HEK293 (cell line): ENCODE data around the gene RNF145.

Source experiments
- CTCF ChIA-PET: fragments of 350-600 bp; formaldehyde crosslinking; extraction: SDS; loops from one replicate; lab custom pipeline; 2021; ENCODE audit warnings: antibody characterized with exemption; lab: Yijun Ruan, JAX
- POLR2A ChIA-PET: fragments of 300-600 bp; formaldehyde crosslinking; extraction: SDS; loops from one replicate; lab custom pipeline; 2020; ENCODE audit warnings: antibody characterized with exemption, inconsistent platforms; lab: Yijun Ruan, JAX
- H3K27ac ChIP-seq: fragments of 200-500 bp; sonication (Bioruptor generic); 2 replicates; pipeline ENCODE4 v1.5.1; 2014; ENCODE audit warnings: low read depth, low read length, control low read depth, inconsistent platforms; ENCODE audit errors: extremely low read depth
- H3K36me3 ChIP-seq, 2 experiments: fragments of 200-500 bp in 1 of 2; sonication (Bioruptor generic) in 1 of 2; 1 replicate in 1 of 2; 2 replicates in 1 of 2; pipeline ENCODE4 v1.5.1; 2014 to 2017; ENCODE audit warnings: inconsistent platforms in 2 of 2, low read length in 2 of 2; ENCODE audit not compliant: control insufficient read depth in 2 of 2, insufficient read depth in 1 of 2
- H3K4me1 ChIP-seq: fragments of 200-500 bp; sonication (Bioruptor generic); 2 replicates; pipeline ENCODE4 v1.5.1; 2014; ENCODE audit warnings: mild to moderate bottlenecking, low read length, inconsistent platforms; ENCODE audit not compliant: control insufficient read depth, insufficient read depth
- H3K4me3 ChIP-seq: 2 replicates; pipeline ENCODE4 v1.5.1; 2011; ENCODE audit warnings: low read depth, mild to moderate bottlenecking, control low read depth, low read length, moderate library complexity
- H3K9me3 ChIP-seq: fragments of 200-500 bp; sonication (Bioruptor generic); 2 replicates; pipeline ENCODE4 v1.5.1; 2014; ENCODE audit warnings: low read depth, low read length, inconsistent platforms; ENCODE audit not compliant: control insufficient read depth, insufficient read depth
- GLI2 ChIP-seq: fragments of 450-650 bp; formaldehyde crosslinking; IDR thresholded peaks from 2 replicates; pipeline ENCODE4; 2017; ENCODE audit warnings: missing biosample characterization, missing genetic modification characterization, low read depth, borderline replicate concordance
- GLI4 ChIP-seq: fragments of 450-650 bp; formaldehyde crosslinking; IDR thresholded peaks from 2 replicates; pipeline ENCODE4 v1.5.1; 2016; ENCODE audit warnings: missing biosample characterization, missing genetic modification characterization
- MZF1 ChIP-seq: fragments of 450-650 bp; formaldehyde crosslinking; IDR thresholded peaks from 2 replicates; pipeline ENCODE4 v1.5.1; 2017; ENCODE audit warnings: missing biosample characterization, missing genetic modification characterization, borderline replicate concordance
- OVOL3 ChIP-seq: fragments of 450-650 bp; formaldehyde crosslinking; IDR thresholded peaks from 2 replicates; pipeline ENCODE4 v1.5.1; 2016; ENCODE audit warnings: missing biosample characterization, missing genetic modification characterization
- PATZ1 ChIP-seq: fragments of 450-650 bp; formaldehyde crosslinking; IDR thresholded peaks from 2 replicates; pipeline ENCODE4 v1.5.1; 2016; ENCODE audit warnings: missing biosample characterization, missing genetic modification characterization
- REPIN1 ChIP-seq: fragments of 450-650 bp; formaldehyde crosslinking; IDR thresholded peaks from 2 replicates; pipeline ENCODE4 v1.5.1; 2017; ENCODE audit warnings: missing biosample characterization, missing genetic modification characterization, low read depth
- SP2 ChIP-seq: fragments of 450-650 bp; formaldehyde crosslinking; IDR thresholded peaks from 2 replicates; pipeline ENCODE4 v1.5.1; 2016; ENCODE audit warnings: missing biosample characterization, missing genetic modification characterization
- YY2 ChIP-seq: fragments of 450-650 bp; formaldehyde crosslinking; IDR thresholded peaks from 2 replicates; pipeline ENCODE4 v1.5.1; 2016; ENCODE audit warnings: missing biosample characterization, missing genetic modification characterization
- ZBTB17 ChIP-seq: fragments of 450-650 bp; formaldehyde crosslinking; IDR thresholded peaks from 2 replicates; pipeline ENCODE4 v1.5.1; 2016; ENCODE audit warnings: missing biosample characterization, missing genetic modification characterization
- ZBTB8A ChIP-seq: fragments of 450-650 bp; formaldehyde crosslinking; IDR thresholded peaks from 2 replicates; pipeline ENCODE4 v1.5.1; 2016; ENCODE audit warnings: missing biosample characterization, missing genetic modification characterization
- ZFHX2 ChIP-seq: fragments of 450-650 bp; formaldehyde crosslinking; conservative IDR thresholded peaks from 2 replicates; pipeline ENCODE4 v1.5.1; 2016; ENCODE audit warnings: missing biosample characterization, missing genetic modification characterization
- ZNF133 ChIP-seq: fragments of 450-650 bp; formaldehyde crosslinking; IDR thresholded peaks from 2 replicates; pipeline ENCODE4 v1.5.1; 2016; ENCODE audit warnings: missing biosample characterization, missing genetic modification characterization
- ZNF146 ChIP-seq: fragments of 450-650 bp; formaldehyde crosslinking; IDR thresholded peaks from 2 replicates; pipeline ENCODE4 v1.5.1; 2016; ENCODE audit warnings: missing biosample characterization, missing genetic modification characterization
- ZNF175 ChIP-seq: fragments of 450-650 bp; formaldehyde crosslinking; IDR thresholded peaks from 2 replicates; pipeline ENCODE4 v1.5.1; 2016; ENCODE audit warnings: missing biosample characterization, missing genetic modification characterization
- ZNF2 ChIP-seq: fragments of 450-650 bp; formaldehyde crosslinking; IDR thresholded peaks from 2 replicates; pipeline ENCODE4 v1.5.1; 2016; ENCODE audit warnings: missing biosample characterization, missing genetic modification characterization
- ZNF266 ChIP-seq: fragments of 450-650 bp; formaldehyde crosslinking; IDR thresholded peaks from 2 replicates; pipeline ENCODE4 v1.5.1; 2016; ENCODE audit warnings: missing biosample characterization, missing genetic modification characterization, low read depth
- ZNF280C ChIP-seq: fragments of 450-650 bp; formaldehyde crosslinking; IDR thresholded peaks from 2 replicates; pipeline ENCODE4 v1.5.1; 2016; ENCODE audit warnings: missing biosample characterization, missing genetic modification characterization
- ZNF37A ChIP-seq: fragments of 450-650 bp; IDR thresholded peaks from 2 replicates; pipeline ENCODE4 v1.5.1; 2018; ENCODE audit warnings: missing biosample characterization, missing genetic modification characterization
- ZNF426 ChIP-seq: fragments of 450-650 bp; formaldehyde crosslinking; IDR thresholded peaks from 2 replicates; pipeline ENCODE4 v1.5.1; 2017; ENCODE audit warnings: missing biosample characterization, missing genetic modification characterization, mild to moderate bottlenecking, inconsistent platforms, moderate library complexity
- ZNF626 ChIP-seq: fragments of 450-650 bp; sonication (Bioruptor Pico); formaldehyde crosslinking; IDR thresholded peaks from 2 replicates; pipeline ENCODE4 v1.5.1; 2018; ENCODE audit warnings: missing biosample characterization, missing genetic modification characterization, inconsistent platforms
- ZNF645 ChIP-seq: fragments of 450-650 bp; formaldehyde crosslinking; IDR thresholded peaks from 2 replicates; pipeline ENCODE4; 2016; ENCODE audit warnings: missing biosample characterization, missing genetic modification characterization
- ZNF660 ChIP-seq: fragments of 450-650 bp; IDR thresholded peaks from 2 replicates; pipeline ENCODE4 v1.5.1; 2018; ENCODE audit warnings: missing biosample characterization, mild to moderate bottlenecking, missing genetic modification characterization
- ZNF677 ChIP-seq: fragments of 450-650 bp; IDR thresholded peaks from 2 replicates; pipeline ENCODE4 v1.5.0; 2018; ENCODE audit warnings: missing biosample characterization, mild to moderate bottlenecking, missing genetic modification characterization, moderate library complexity
- ZNF707 ChIP-seq: fragments of 450-650 bp; formaldehyde crosslinking; IDR thresholded peaks from 2 replicates; pipeline ENCODE4 v1.5.1; 2016; ENCODE audit warnings: missing biosample characterization, missing genetic modification characterization
- ZXDB ChIP-seq: fragments of 450-650 bp; formaldehyde crosslinking; IDR thresholded peaks from 2 replicates; pipeline ENCODE4 v1.5.1; 2016; ENCODE audit warnings: missing biosample characterization, missing genetic modification characterization
- TF ChIP-seq, protein P1 (sequence below): fragments of 450-650 bp; formaldehyde crosslinking; optimal IDR thresholded peaks from 2 replicates; pipeline ENCODE3; 2016; ENCODE audit warnings: missing biosample characterization, mild to moderate bottlenecking, missing genetic modification characterization
- TF ChIP-seq, protein P2 (sequence below): fragments of 450-650 bp; formaldehyde crosslinking; IDR thresholded peaks from 2 replicates; pipeline ENCODE4 v1.5.1; 2016; ENCODE audit warnings: missing biosample characterization, missing genetic modification characterization
- TF ChIP-seq, protein P3 (sequence below): fragments of 450-650 bp; formaldehyde crosslinking; IDR thresholded peaks from 2 replicates; pipeline ENCODE4 v1.5.1; 2016; ENCODE audit warnings: missing biosample characterization, missing genetic modification characterization

Gene RNF145

GRCh38 chr5:159130871-159131270 is 78.5 kb downstream of the RNF145 start (continued):
- no peak for TF ChIP-seq ZNF645 (tag by site-specific recombination)

GRCh38 chr5:159128070-159128541 is 81.2 kb downstream of the RNF145 start:
- ChIA-PET CTCF (interaction anchor here (0.6 to 1.1 kb wide), 2 partner anchors 432 to 1053 kb away, joined by 3 to 5 read pairs; no protein-coding TSS in a partner anchor), POLR2A (no interaction called here)
- Histone ChIP-seq H3K4me1 (peaks cover 11% of the 10 kb centered on the region), H3K27ac (no peak overlapping the region), H3K4me3 (no peak overlapping the region), H3K9me3 (no peaks in the 10 kb centered on the region), H3K36me3 (no peaks in the 10 kb centered on the region)
- TF ChIP-seq REPIN1 (tag by site-specific recombination) (no peak), ZNF660 (tag by site-specific recombination) (no peak), ZNF146 (no peak), MZF1 (no peak), ZNF2 (no peak), ZBTB17 (tag by site-specific recombination) (no peak), ZNF707 (no peak), GLI2 (tag by site-specific recombination) (no peak), ZXDB (tag by site-specific recombination) (no peak), ZNF37A (tag by site-specific recombination) (no peak), ZNF266 (tag by site-specific recombination) (no peak), ZNF677 (tag by site-specific recombination) (no peak), ZNF426 (tag by site-specific recombination) (no peak)
- TF ChIP-seq, protein P1, sequence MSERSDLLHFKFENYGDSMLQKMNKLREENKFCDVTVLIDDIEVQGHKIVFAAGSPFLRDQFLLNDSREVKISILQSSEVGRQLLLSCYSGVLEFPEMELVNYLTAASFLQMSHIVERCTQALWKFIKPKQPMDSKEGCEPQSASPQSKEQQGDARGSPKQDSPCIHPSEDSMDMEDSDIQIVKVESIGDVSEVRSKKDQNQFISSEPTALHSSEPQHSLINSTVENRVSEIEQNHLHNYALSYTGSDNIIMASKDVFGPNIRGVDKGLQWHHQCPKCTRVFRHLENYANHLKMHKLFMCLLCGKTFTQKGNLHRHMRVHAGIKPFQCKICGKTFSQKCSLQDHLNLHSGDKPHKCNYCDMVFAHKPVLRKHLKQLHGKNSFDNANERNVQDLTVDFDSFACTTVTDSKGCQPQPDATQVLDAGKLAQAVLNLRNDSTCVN (tag by site-specific recombination) = no peak
- TF ChIP-seq, protein P2, sequence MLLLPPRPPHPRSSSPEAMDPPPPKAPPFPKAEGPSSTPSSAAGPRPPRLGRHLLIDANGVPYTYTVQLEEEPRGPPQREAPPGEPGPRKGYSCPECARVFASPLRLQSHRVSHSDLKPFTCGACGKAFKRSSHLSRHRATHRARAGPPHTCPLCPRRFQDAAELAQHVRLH (tag by site-specific recombination) = no peak

- no peak overlapping the region for H3K4me3 ChIP-seq
- H3K27ac ChIP-seq = no peak overlapping the region
- no peaks in the 10 kb centered on the region for H3K9me3 ChIP-seq
- CTCF ChIA-PET = no interaction called here
- H3K4me1 ChIP-seq = no peaks in the 10 kb centered on the region
- POLR2A ChIA-PET = no interaction called here
- H3K36me3 ChIP-seq = no peaks in the 10 kb centered on the region
- TF ChIP-seq ZNF133 = no peak
- TF ChIP-seq ZNF175 (tag by site-specific recombination) = no peak
- TF ChIP-seq PATZ1 (tag by site-specific recombination) = no peak
- no peak for TF ChIP-seq ZXDB (tag by site-specific recombination)
- TF ChIP-seq, protein P3, sequence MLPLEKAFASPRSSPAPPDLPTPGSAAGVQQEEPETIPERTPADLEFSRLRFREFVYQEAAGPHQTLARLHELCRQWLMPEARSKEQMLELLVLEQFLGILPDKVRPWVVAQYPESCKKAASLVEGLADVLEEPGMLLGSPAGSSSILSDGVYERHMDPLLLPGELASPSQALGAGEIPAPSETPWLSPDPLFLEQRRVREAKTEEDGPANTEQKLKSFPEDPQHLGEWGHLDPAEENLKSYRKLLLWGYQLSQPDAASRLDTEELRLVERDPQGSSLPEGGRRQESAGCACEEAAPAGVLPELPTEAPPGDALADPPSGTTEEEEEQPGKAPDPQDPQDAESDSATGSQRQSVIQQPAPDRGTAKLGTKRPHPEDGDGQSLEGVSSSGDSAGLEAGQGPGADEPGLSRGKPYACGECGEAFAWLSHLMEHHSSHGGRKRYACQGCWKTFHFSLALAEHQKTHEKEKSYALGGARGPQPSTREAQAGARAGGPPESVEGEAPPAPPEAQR (tag by site-specific recombination) = no peak
- no peak for TF ChIP-seq YY2 (tag by site-specific recombination)
- TF ChIP-seq GLI4 (tag by site-specific recombination) = no peak
- TF ChIP-seq ZNF266 (tag by site-specific recombination) = no peak
- no peak for TF ChIP-seq ZNF626 (tag by site-specific recombination)
- no peak for TF ChIP-seq SP2 (tag by site-specific recombination)
- no peak for TF ChIP-seq ZBTB8A
- no peak for TF ChIP-seq ZFHX2 (tag by site-specific recombination)
- no peak for TF ChIP-seq ZNF280C
- no peak for TF ChIP-seq OVOL3 (tag by site-specific recombination)
Observed at GRCh38 chr5:159123700-159124099, 85.7 kb downstream of the RNF145 start.
